Natural killer cell treated with Interleukin-12 subunit alpha and Interleukin-12 subunit beta and Interleukin-15 and Interleukin-18, amount 100 ng/mL, for 72 hours (primary cell): ENCODE results near the gene ZNF587. TPM values are rescaled to one million over a fixed set of nuclear protein-coding genes. Genes with fewer than 3 reads are reported as not detected.
"Not testable (repeated sequence)": the region's sequence is repeated elsewhere in the genome, so short reads cannot be mapped to it uniquely, and the experiment has no call there.

Source experiments
- ATAC-seq, 2 donors: fragments of 150-1000 bp; cut with Tn5 transposase in 1 of 2; sonication (Bioruptor Pico), chemical (Tn5 transposase) in 1 of 2; 2 replicates each; pipeline ENCODE4 v1.10.0; 2021
- DNase-seq: peaks from one replicate; pipeline ENCODE4 v3.0.0; 2022; ENCODE audit warnings: low spot score
- H3K27ac Mint-ChIP-seq, 2 donors: 1 replicate in 1 of 2; 2 replicates in 1 of 2; pipeline ENCODE4 v1.8.0; 2022; ENCODE audit warnings: mixed read lengths in 2 of 2, mild to moderate bottlenecking in 1 of 2, moderate library complexity in 1 of 2
- H3K27me3 Mint-ChIP-seq, 2 donors: 1 replicate in 1 of 2; 2 replicates in 1 of 2; pipeline ENCODE4 v1.8.0; 2022; ENCODE audit warnings: mixed read lengths in 2 of 2
- H3K36me3 Mint-ChIP-seq: one replicate; pipeline ENCODE4 v1.8.0; 2022; ENCODE audit warnings: mixed read lengths
- H3K4me1 Mint-ChIP-seq, 2 donors: 1 replicate in 1 of 2; 2 replicates in 1 of 2; pipeline ENCODE4 v1.8.0; 2022; ENCODE audit warnings: low read depth in 2 of 2, mixed read lengths in 2 of 2, mild to moderate bottlenecking in 1 of 2
- H3K4me3 Mint-ChIP-seq: one replicate; pipeline ENCODE4 v1.8.0; 2022; ENCODE audit warnings: mixed read lengths
- H3K9me3 Mint-ChIP-seq: 2 replicates; pipeline ENCODE4 v1.8.0; 2022; ENCODE audit warnings: mixed read lengths
- total RNA-seq, 2 donors: library from RNA; stranded (reverse); gene quantifications; one replicate each; pipeline ENCODE4 v1.2.3, GENCODE V29; 2022

ZNF587 gene
- total RNA-seq, 2 donors from 2014 or later, result 34.5 to 72.5 TPM

- Mint-ChIP-seq H3K4me1 (peaks cover 5 to 16% of the 10 kb centered on the region in 2 donors), H3K36me3 (peaks cover 12% of the 10 kb centered on the region)
- H3K4me3 Mint-ChIP-seq, H3K27ac Mint-ChIP-seq, H3K9me3 Mint-ChIP-seq, DNase-seq, H3K27me3 Mint-ChIP-seq, ATAC-seq: not testable (repeated sequence)
Observed at GRCh38 chr19:57836991-57837390, 12.7 kb upstream of the ZNF587 start.

GRCh38 chr19:57838622-57839191 is 11.0 kb upstream of the ZNF587 start:
- ATAC-seq, H3K9me3 Mint-ChIP-seq, DNase-seq, H3K4me3 Mint-ChIP-seq, H3K27me3 Mint-ChIP-seq: not testable (repeated sequence)
- H3K27ac Mint-ChIP-seq, result peak overlapping the region in 1 of 2 donors; percentile 21
- H3K4me1 Mint-ChIP-seq, result peaks cover 5 to 17% of the 10 kb centered on the region in 2 donors
- peaks cover 12% of the 10 kb centered on the region for H3K36me3 Mint-ChIP-seq

DNA sequence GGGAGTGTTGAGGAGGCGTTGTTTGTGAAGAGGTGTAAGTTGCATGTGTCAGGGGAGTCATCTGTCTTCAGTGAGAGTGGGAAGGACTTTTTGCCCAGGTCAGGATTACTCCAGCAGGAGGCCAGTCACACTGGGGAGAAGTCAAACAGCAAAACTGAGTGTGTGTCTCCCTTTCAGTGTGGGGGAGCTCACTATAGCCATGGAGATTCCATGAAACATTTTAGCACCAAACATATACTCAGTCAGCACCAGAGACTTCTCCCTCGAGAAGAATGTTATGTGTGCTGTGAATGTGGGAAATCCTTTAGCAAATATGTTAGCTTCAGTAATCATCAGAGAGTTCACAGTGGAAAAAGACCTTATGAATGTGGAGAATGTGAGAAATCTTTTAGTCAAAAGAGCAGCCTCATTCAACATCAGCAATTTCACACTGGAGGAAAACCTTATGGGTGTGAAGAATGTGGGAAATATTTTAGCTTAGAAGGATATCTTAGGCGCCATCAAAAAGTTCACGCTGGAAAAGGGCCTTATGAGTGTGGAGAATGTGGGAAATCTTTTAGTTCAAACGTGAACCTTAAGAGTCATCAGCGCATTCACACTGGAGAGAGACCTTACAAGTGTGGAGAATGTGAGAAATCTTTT is 8.4 kb upstream of the ZNF587 start:
- no peaks in the 10 kb centered on the region for H3K27me3 Mint-ChIP-seq
- no peaks in the 10 kb centered on the region for H3K9me3 Mint-ChIP-seq
- peaks cover 12% of the 10 kb centered on the region for H3K36me3 Mint-ChIP-seq
- no peak overlapping the region for H3K27ac Mint-ChIP-seq
- no peak overlapping the region for H3K4me3 Mint-ChIP-seq
- H3K4me1 Mint-ChIP-seq, result peaks cover 5 to 17% of the 10 kb centered on the region in 2 donors
- ATAC-seq, result no peak
- no peak for DNase-seq

DNA sequence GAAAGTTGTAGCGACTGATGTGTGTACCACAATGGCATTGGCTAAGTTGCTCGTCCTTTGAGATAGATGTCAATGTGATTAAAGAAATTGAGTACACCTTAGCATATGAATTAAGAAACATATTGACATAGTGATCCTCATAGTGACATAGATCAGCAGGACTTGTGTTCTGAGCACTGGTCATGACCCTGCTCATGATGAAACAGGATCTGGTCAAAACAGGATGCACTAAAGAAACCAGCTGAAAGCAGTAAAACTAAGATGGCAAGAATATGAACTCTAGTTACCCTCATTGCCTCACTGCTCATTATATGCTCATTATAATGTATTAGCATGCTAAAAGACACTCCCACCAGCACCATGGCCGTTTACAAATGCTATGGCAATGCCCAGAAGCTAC is 2.5 kb upstream of the ZNF587 start:
- not testable (repeated sequence) for H3K9me3 Mint-ChIP-seq, ATAC-seq, H3K27ac Mint-ChIP-seq, H3K27me3 Mint-ChIP-seq, H3K4me3 Mint-ChIP-seq, DNase-seq
- peaks cover 14% of the 10 kb centered on the region for H3K36me3 Mint-ChIP-seq
- H3K4me1 Mint-ChIP-seq, result peaks cover 18 to 20% of the 10 kb centered on the region in 2 donors

DNA sequence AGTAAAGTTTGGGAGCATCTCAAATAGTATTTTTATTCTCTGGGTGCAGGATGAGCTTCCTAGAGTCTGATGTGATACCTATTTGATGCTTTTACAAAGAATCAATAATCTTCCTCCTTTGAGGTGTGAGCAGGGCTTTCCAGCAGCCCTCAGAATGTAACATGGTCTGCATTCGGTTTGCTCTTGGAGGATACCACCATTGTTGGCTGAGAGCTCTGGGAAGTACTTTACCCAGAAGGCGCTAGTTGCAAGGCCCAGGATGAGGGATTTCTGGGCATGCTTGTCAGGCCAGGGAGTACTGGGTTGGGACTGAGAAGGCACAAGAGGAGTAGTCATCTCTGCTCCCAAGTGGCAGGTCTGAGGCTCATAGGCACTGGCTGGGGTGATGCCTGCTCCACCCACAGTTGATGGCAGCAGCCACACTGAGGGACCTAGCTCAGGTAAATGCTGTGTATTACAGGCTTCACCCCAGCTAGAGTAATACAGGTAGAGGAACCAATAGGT is 445 bp upstream of the ZNF587 start:
- H3K4me3 Mint-ChIP-seq, result peak overlapping the region; percentile 97
- peak overlapping the region; percentile 90 to 96 for H3K27ac Mint-ChIP-seq
- not testable (repeated sequence) for H3K27me3 Mint-ChIP-seq, DNase-seq, H3K9me3 Mint-ChIP-seq
- ATAC-seq, result peak in 1 of 2 donors; percentile 25
- peaks cover 23% of the 10 kb centered on the region for H3K36me3 Mint-ChIP-seq
- peaks cover 23 to 24% of the 10 kb centered on the region in 2 donors for H3K4me1 Mint-ChIP-seq

DNA sequence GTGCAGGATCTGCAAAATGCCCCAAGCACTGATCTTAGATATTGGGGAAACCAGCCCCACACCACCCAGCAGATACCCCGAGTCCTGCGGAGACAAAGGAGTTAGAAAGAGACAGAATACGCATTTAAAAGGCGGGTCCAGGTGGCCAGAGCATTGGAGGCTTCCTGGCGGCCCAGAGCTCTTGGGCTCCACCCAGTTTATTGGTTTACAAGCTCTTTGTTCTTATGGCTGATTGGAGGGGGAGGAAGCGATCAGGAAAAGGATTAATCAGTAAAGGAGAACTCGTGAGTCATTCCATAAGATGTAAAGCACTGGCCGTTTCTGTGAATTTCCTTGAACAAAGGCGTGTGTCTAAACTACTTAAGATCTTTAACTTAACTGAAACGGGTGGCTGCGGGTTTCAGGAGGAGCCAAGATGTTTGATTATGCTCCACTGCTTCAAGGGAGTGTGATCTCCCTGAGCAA is 926 bp downstream of the ZNF587 start:
- ATAC-seq (no peak), DNase-seq (no peak)
- no peaks in the 10 kb centered on the region for H3K27me3 Mint-ChIP-seq
- H3K27ac Mint-ChIP-seq, result peak overlapping the region; percentile 90 to 96
- H3K4me1 Mint-ChIP-seq, result peaks cover 23 to 24% of the 10 kb centered on the region in 2 donors
- peaks cover 23% of the 10 kb centered on the region for H3K36me3 Mint-ChIP-seq
- H3K4me3 Mint-ChIP-seq, result peak overlapping the region; percentile 97
- H3K9me3 Mint-ChIP-seq, result no peaks in the 10 kb centered on the region

DNA sequence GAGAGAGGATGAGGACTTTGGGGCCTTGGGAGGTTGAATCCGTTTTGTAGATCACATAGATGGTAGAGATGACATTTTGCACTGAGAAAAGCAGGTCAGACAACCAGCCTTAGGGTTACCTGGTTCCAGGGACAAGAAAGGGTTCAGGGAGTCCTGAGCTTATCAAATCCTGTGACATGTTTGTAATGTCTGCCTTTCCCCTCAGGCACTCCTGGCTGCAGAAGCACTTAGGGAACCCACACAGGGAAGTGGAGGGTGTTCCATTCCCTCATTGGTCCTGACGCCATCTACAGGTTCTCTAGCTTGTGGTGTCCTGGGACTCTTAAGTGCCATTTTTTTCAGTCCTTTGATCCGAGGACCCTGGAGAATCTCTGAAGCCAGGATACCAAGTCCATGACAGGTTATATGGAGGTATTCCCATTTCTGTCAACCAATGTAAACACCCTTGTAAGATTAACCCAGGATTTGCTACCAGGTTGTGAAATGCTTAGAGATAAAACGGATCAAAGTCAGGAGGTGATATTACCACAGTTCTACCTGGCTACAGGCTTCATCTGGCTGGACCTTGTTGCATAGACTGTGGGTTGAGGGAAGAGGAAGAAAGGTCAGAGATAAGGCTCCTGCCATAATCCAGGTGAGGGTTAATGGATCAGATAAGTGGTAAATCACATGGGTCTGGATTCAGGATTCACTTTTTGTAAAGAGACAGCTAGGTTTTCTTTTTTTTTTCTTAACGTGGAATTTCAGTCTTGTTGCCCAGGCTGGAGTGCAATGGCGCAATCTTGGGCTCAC is 2.3 kb downstream of the ZNF587 start:
- not testable (repeated sequence) for DNase-seq, H3K27me3 Mint-ChIP-seq, ATAC-seq, H3K9me3 Mint-ChIP-seq, H3K4me3 Mint-ChIP-seq
- Mint-ChIP-seq H3K4me1 (peaks cover 25% of the 10 kb centered on the region in 2 donors), H3K36me3 (peaks cover 27% of the 10 kb centered on the region), H3K27ac (peak overlapping the region in 1 of 2 donors; percentile 96)

- DNase-seq, H3K27ac Mint-ChIP-seq, H3K27me3 Mint-ChIP-seq, H3K9me3 Mint-ChIP-seq, ATAC-seq, H3K4me3 Mint-ChIP-seq: not testable (repeated sequence)
- H3K36me3 Mint-ChIP-seq, result peaks cover 34% of the 10 kb centered on the region
- H3K4me1 Mint-ChIP-seq, result peaks cover 23 to 29% of the 10 kb centered on the region in 2 donors
Observed at GRCh38 chr19:57854117-57854516, 4.5 kb downstream of the ZNF587 start.

DNA sequence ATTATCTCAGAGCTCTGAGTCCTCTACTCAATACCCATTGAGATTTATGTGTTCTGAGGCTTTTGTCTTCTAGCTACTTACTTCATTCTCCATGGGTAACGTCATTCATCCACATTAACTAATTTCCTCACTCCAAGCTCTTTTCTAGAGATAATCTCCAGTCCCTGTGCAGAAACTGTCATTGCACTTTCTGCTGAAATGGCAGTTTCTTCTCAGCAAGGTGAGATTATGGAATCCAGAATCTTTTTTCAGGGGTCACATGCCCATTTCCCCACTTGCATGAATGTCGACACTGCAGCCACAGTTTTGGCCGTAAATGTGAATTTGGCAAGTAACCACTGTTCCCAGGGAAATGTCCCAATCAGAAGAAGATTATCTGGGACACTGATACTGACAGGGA is 12.7 kb downstream of the ZNF587 start:
- H3K4me3 Mint-ChIP-seq, result not testable (repeated sequence)

GRCh38 chr19:57867868-57868492 is 18.3 kb downstream of the ZNF587 start:
- H3K36me3 Mint-ChIP-seq, result peaks cover 37% of the 10 kb centered on the region
- no peaks in the 10 kb centered on the region for H3K27me3 Mint-ChIP-seq
- no peak for DNase-seq
- no peak overlapping the region for H3K27ac Mint-ChIP-seq
- no peak for ATAC-seq
- H3K9me3 Mint-ChIP-seq, result peaks cover 7% of the 10 kb centered on the region
- H3K4me3 Mint-ChIP-seq, result no peak overlapping the region
- H3K4me1 Mint-ChIP-seq, result no peaks in the 10 kb centered on the region

More for the DNA sequence above, 12.7 kb downstream of the ZNF587 start:
- not testable (repeated sequence) for H3K27ac Mint-ChIP-seq, H3K27me3 Mint-ChIP-seq, H3K9me3 Mint-ChIP-seq, DNase-seq, ATAC-seq, H3K4me1 Mint-ChIP-seq
- H3K36me3 Mint-ChIP-seq, result peaks cover 51% of the 10 kb centered on the region

GRCh38 chr19:57869655-57870054 is 20.0 kb downstream of the ZNF587 start:
- not testable (repeated sequence) for H3K27me3 Mint-ChIP-seq, ATAC-seq, H3K4me3 Mint-ChIP-seq, H3K27ac Mint-ChIP-seq, DNase-seq, H3K4me1 Mint-ChIP-seq
- H3K36me3 Mint-ChIP-seq, result peaks cover 42% of the 10 kb centered on the region
- peaks cover 22% of the 10 kb centered on the region for H3K9me3 Mint-ChIP-seq

DNA sequence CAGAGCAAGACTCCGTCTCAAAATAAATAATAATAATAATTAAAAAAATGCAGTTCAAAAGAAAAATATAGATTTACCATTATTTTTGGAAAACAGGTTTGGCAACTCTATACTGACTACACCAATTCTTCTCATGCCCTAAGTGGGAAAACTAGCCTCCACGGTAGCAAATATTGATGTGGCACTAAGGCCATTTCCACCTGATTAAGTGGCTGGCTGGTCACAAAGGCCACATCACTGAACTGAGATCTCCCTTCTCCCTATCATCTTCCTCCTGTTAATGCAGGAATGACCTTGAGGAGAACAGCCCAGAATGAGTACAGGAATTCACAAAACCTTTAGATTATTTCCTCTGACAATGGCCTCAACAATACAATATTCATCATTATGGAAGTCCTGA is 20.6 kb downstream of the ZNF587 start:
- Mint-ChIP-seq H3K9me3 (peaks cover 23% of the 10 kb centered on the region), H3K27me3 (no peaks in the 10 kb centered on the region), H3K27ac (no peak overlapping the region), H3K36me3 (peaks cover 40% of the 10 kb centered on the region), H3K4me1 (no peaks in the 10 kb centered on the region), H3K4me3 (no peak overlapping the region)
- DNase-seq (no peak), ATAC-seq (no peak)

DNA sequence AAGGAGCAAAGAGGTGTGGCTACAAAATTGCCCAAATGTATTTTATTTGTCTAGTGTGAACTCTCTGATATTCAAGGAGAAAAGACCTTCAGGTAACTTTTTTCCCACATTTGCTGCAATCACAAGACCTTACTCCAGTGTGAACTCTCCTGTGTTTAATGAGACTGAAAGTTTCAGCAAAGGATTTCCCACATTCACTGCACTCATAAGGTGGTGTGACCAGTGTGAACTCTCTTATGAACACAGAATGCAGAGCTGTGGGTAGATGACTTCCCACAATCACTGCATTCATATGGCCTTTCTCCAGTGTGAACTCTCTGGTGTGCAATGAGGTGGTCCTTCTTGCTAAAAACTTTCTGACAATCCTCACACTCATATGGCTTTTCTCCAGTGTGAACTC is 22.8 kb downstream of the ZNF587 start:
- peaks cover 34% of the 10 kb centered on the region for H3K9me3 Mint-ChIP-seq
- H3K27me3 Mint-ChIP-seq, result no peaks in the 10 kb centered on the region
- H3K4me1 Mint-ChIP-seq, result peaks cover 0 to 4% of the 10 kb centered on the region in 2 donors
- H3K36me3 Mint-ChIP-seq, result peaks cover 57% of the 10 kb centered on the region
- H3K4me3 Mint-ChIP-seq, result no peak overlapping the region
- no peak overlapping the region for H3K27ac Mint-ChIP-seq
- no peak for DNase-seq
- no peak for ATAC-seq
